Measurements from ENCODE around the gene CILP.

DNA sequence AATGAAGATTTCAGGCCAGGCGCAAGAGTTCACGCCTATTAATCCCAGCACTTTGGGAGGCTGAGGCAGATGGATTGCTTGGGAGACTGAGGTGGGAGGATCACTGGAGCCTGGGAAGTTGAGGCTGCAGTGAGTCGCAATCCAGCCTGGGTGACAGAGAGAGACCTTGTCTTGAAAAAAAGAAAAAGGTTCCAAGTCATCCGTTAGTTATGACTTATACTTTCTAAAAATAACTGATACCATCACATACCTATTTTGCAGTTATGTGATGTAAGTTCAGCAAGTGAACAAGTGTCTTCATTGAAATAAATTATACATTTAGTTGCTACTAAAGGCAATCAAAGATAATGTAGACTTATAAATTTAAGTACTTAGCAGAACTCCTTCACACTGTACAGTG is 48.2 kb downstream of the CILP start:
- TF ChIP-seq, protein P1, sequence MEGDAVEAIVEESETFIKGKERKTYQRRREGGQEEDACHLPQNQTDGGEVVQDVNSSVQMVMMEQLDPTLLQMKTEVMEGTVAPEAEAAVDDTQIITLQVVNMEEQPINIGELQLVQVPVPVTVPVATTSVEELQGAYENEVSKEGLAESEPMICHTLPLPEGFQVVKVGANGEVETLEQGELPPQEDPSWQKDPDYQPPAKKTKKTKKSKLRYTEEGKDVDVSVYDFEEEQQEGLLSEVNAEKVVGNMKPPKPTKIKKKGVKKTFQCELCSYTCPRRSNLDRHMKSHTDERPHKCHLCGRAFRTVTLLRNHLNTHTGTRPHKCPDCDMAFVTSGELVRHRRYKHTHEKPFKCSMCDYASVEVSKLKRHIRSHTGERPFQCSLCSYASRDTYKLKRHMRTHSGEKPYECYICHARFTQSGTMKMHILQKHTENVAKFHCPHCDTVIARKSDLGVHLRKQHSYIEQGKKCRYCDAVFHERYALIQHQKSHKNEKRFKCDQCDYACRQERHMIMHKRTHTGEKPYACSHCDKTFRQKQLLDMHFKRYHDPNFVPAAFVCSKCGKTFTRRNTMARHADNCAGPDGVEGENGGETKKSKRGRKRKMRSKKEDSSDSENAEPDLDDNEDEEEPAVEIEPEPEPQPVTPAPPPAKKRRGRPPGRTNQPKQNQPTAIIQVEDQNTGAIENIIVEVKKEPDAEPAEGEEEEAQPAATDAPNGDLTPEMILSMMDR (IDR thresholded peaks at IDR 0.05), result no peak
- no peak for TF ChIP-seq POLR2A (IDR thresholded peaks at IDR 0.05)
- no peak for TF ChIP-seq POLR2AphosphoS5 (IDR thresholded peaks at IDR 0.05)

All from prostate gland (tissue), 2 donors.